Activated naive CD8-positive, alpha-beta T cell treated with anti-CD3 and anti-CD28 coated beads for 36 hours (primary cell): ENCODE results near the gene PEMT. TPM values are rescaled to one million over a fixed set of nuclear protein-coding genes. Genes with fewer than 3 reads are reported as not detected.
"Not testable (repeated sequence)": the region's sequence is repeated elsewhere in the genome, so short reads cannot be mapped to it uniquely, and the experiment has no call there.

Experiments
- DNase-seq: peaks from one replicate; pipeline ENCODE4 v3.0.0; 2021
- H3K27ac Mint-ChIP-seq: one replicate; pipeline ENCODE4 v1.8.0; 2022; ENCODE audit warnings: mild to moderate bottlenecking, moderate library complexity, mixed read lengths
- H3K27me3 Mint-ChIP-seq: one replicate; pipeline ENCODE4 v1.8.0; 2022; ENCODE audit warnings: mild to moderate bottlenecking, mixed read lengths
- H3K36me3 Mint-ChIP-seq: one replicate; pipeline ENCODE4 v1.8.0; 2021; ENCODE audit warnings: mild to moderate bottlenecking, mixed read lengths
- H3K4me1 Mint-ChIP-seq: one replicate; pipeline ENCODE4 v1.8.0; 2021; ENCODE audit warnings: mixed read lengths
- H3K4me3 Mint-ChIP-seq: one replicate; pipeline ENCODE4 v1.8.0; 2022; ENCODE audit warnings: mild to moderate bottlenecking, moderate library complexity, mixed read lengths
- H3K9me3 Mint-ChIP-seq: one replicate; pipeline ENCODE4 v1.8.0; 2022; ENCODE audit warnings: mixed read lengths
- total RNA-seq, 2 experiments: library from RNA; stranded (reverse); gene quantifications; one replicate each; pipeline ENCODE4 v1.2.3, GENCODE V29; 2021

The PEMT gene
- total RNA-seq, 2 experiments from 2014 or later: 34.0 to 40.0 TPM

- Mint-ChIP-seq H3K4me1 (peaks cover 9% of the 10 kb centered on the region), H3K36me3 (peaks cover 5% of the 10 kb centered on the region), H3K4me3 (peak overlapping the region; percentile 58), H3K27ac (no peak overlapping the region), H3K9me3 (no peaks in the 10 kb centered on the region), H3K27me3 (peaks cover 15% of the 10 kb centered on the region)
- peak; percentile 24 for DNase-seq
Measured at GRCh38 chr17:17494870-17495535, 96.5 kb downstream of the PEMT start.

- H3K27me3 Mint-ChIP-seq: peaks cover 15% of the 10 kb centered on the region
- no peaks in the 10 kb centered on the region for H3K9me3 Mint-ChIP-seq
- H3K27ac Mint-ChIP-seq: no peak overlapping the region
- peaks cover 11% of the 10 kb centered on the region for H3K4me1 Mint-ChIP-seq
- peaks cover 8% of the 10 kb centered on the region for H3K36me3 Mint-ChIP-seq
- no peak for DNase-seq
- no peak overlapping the region for H3K4me3 Mint-ChIP-seq
Measured at GRCh38 chr17:17494499-17494869, 97.0 kb downstream of the PEMT start.

GRCh38 chr17:17493986-17494466 is 97.5 kb downstream of the PEMT start:
- no peak overlapping the region for H3K27ac Mint-ChIP-seq
- no peak overlapping the region for H3K4me3 Mint-ChIP-seq
- peaks cover 15% of the 10 kb centered on the region for H3K27me3 Mint-ChIP-seq
- peaks cover 8% of the 10 kb centered on the region for H3K36me3 Mint-ChIP-seq
- no peaks in the 10 kb centered on the region for H3K9me3 Mint-ChIP-seq
- H3K4me1 Mint-ChIP-seq: peaks cover 12% of the 10 kb centered on the region
- DNase-seq: no peak

GRCh38 chr17:17493249-17493985 is 98.1 kb downstream of the PEMT start:
- Mint-ChIP-seq H3K4me1 (peaks cover 12% of the 10 kb centered on the region), H3K9me3 (no peaks in the 10 kb centered on the region), H3K27me3 (peaks cover 15% of the 10 kb centered on the region), H3K27ac (no peak overlapping the region), H3K4me3 (no peak overlapping the region), H3K36me3 (peaks cover 11% of the 10 kb centered on the region)
- no peak for DNase-seq

- Mint-ChIP-seq H3K36me3 (peaks cover 18% of the 10 kb centered on the region), H3K4me1 (peaks cover 18% of the 10 kb centered on the region), H3K4me3 (no peak overlapping the region), H3K27me3 (peaks cover 15% of the 10 kb centered on the region), H3K27ac (no peak overlapping the region), H3K9me3 (no peaks in the 10 kb centered on the region)
- DNase-seq: no peak
Measured at GRCh38 chr17:17492571-17492970, 98.9 kb downstream of the PEMT start.

- no peak overlapping the region for H3K27ac Mint-ChIP-seq
- H3K4me1 Mint-ChIP-seq: peaks cover 19% of the 10 kb centered on the region
- no peak for DNase-seq
- H3K4me3 Mint-ChIP-seq: no peak overlapping the region
- peaks cover 15% of the 10 kb centered on the region for H3K27me3 Mint-ChIP-seq
- peaks cover 22% of the 10 kb centered on the region for H3K36me3 Mint-ChIP-seq
- H3K9me3 Mint-ChIP-seq: no peaks in the 10 kb centered on the region
Measured at GRCh38 chr17:17492085-17492484, 99.4 kb downstream of the PEMT start.

GRCh38 chr17:17491546-17491988 is 99.9 kb downstream of the PEMT start:
- H3K4me3 Mint-ChIP-seq: no peak overlapping the region
- peaks cover 22% of the 10 kb centered on the region for H3K4me1 Mint-ChIP-seq
- no peaks in the 10 kb centered on the region for H3K9me3 Mint-ChIP-seq
- H3K27me3 Mint-ChIP-seq: peaks cover 15% of the 10 kb centered on the region
- DNase-seq: no peak
- peaks cover 28% of the 10 kb centered on the region for H3K36me3 Mint-ChIP-seq
- H3K27ac Mint-ChIP-seq: no peak overlapping the region

GRCh38 chr17:17491031-17491471 is 100.5 kb downstream of the PEMT start:
- DNase-seq: no peak
- Mint-ChIP-seq H3K4me3 (no peak overlapping the region), H3K4me1 (peaks cover 22% of the 10 kb centered on the region), H3K36me3 (peaks cover 29% of the 10 kb centered on the region), H3K27ac (no peak overlapping the region), H3K27me3 (peaks cover 15% of the 10 kb centered on the region), H3K9me3 (no peaks in the 10 kb centered on the region)

GRCh38 chr17:17487998-17488397 is 103.5 kb downstream of the PEMT start:
- Mint-ChIP-seq H3K27ac (peak overlapping the region; percentile 51), H3K4me1 (peaks cover 35% of the 10 kb centered on the region), H3K4me3 (peak overlapping the region; percentile 86), H3K27me3 (no peaks in the 10 kb centered on the region), H3K9me3 (no peaks in the 10 kb centered on the region), H3K36me3 (peaks cover 33% of the 10 kb centered on the region)
- no peak for DNase-seq

- not testable (repeated sequence) for H3K27me3 Mint-ChIP-seq, H3K27ac Mint-ChIP-seq, DNase-seq, H3K9me3 Mint-ChIP-seq, H3K4me3 Mint-ChIP-seq
- Mint-ChIP-seq H3K4me1 (peaks cover 47% of the 10 kb centered on the region), H3K36me3 (peaks cover 31% of the 10 kb centered on the region)
Measured at GRCh38 chr17:17486416-17486815, 105.1 kb downstream of the PEMT start.

- Mint-ChIP-seq H3K27ac (peak overlapping the region; percentile 26), H3K4me3 (no peak overlapping the region), H3K9me3 (no peaks in the 10 kb centered on the region), H3K36me3 (peaks cover 35% of the 10 kb centered on the region), H3K27me3 (no peaks in the 10 kb centered on the region), H3K4me1 (peaks cover 55% of the 10 kb centered on the region)
- DNase-seq: no peak
Measured at GRCh38 chr17:17485420-17485819, 106.1 kb downstream of the PEMT start.

GRCh38 chr17:17484451-17484899 is 107.0 kb downstream of the PEMT start:
- H3K27me3 Mint-ChIP-seq: no peaks in the 10 kb centered on the region
- DNase-seq: peak; percentile 71
- no peak overlapping the region for H3K4me3 Mint-ChIP-seq
- H3K36me3 Mint-ChIP-seq: peaks cover 34% of the 10 kb centered on the region
- H3K27ac Mint-ChIP-seq: peak overlapping the region; percentile 67
- peaks cover 62% of the 10 kb centered on the region for H3K4me1 Mint-ChIP-seq
- H3K9me3 Mint-ChIP-seq: no peaks in the 10 kb centered on the region

- Mint-ChIP-seq H3K36me3 (peaks cover 21% of the 10 kb centered on the region), H3K9me3 (no peaks in the 10 kb centered on the region), H3K27ac (no peak overlapping the region), H3K4me3 (no peak overlapping the region), H3K4me1 (peaks cover 62% of the 10 kb centered on the region), H3K27me3 (no peaks in the 10 kb centered on the region)
- no peak for DNase-seq
Measured at GRCh38 chr17:17481860-17482259, 109.6 kb downstream of the PEMT start.

GRCh38 chr17:17480593-17481148 is 110.8 kb downstream of the PEMT start:
- Mint-ChIP-seq H3K4me3 (no peak overlapping the region), H3K27me3 (no peaks in the 10 kb centered on the region), H3K27ac (peak overlapping the region; percentile 3), H3K36me3 (peaks cover 15% of the 10 kb centered on the region), H3K4me1 (peaks cover 62% of the 10 kb centered on the region), H3K9me3 (no peaks in the 10 kb centered on the region)
- no peak for DNase-seq

GRCh38 chr17:17479209-17479608 is 112.3 kb downstream of the PEMT start:
- Mint-ChIP-seq H3K36me3 (peaks cover 9% of the 10 kb centered on the region), H3K27ac (no peak overlapping the region), H3K27me3 (no peaks in the 10 kb centered on the region), H3K9me3 (no peaks in the 10 kb centered on the region), H3K4me3 (no peak overlapping the region), H3K4me1 (peaks cover 52% of the 10 kb centered on the region)
- DNase-seq: no peak
